Skeletal muscle cell (primary cell): Measurements from ENCODE around the gene UPK2.

Source experiments
- DNase-seq: peaks from one replicate; pipeline ENCODE4 v3.0.0-alpha.2; 2010; ENCODE audit warnings: low read depth
- H3K4me3 ChIP-seq: 2 replicates; pipeline ENCODE4 v1.5.1; 2011; ENCODE audit warnings: low read depth, mild to moderate bottlenecking, control low read depth, low read length, moderate library complexity

Gene UPK2

GRCh38 chr11:118916842-118917388 lies 39.2 kb upstream of the UPK2 start:
- peak; percentile 69 for DNase-seq
- peak overlapping the region; percentile 12 for H3K4me3 ChIP-seq

GRCh38 chr11:118917481-118918127 lies 38.5 kb upstream of the UPK2 start:
- DNase-seq: peak; percentile 82
- H3K4me3 ChIP-seq: peak overlapping the region; percentile 38

- H3K4me3 ChIP-seq: peak overlapping the region; percentile 38
- peak; percentile 90 for DNase-seq
These were observed 37.9 kb upstream of the UPK2 start for GRCh38 chr11:118918128-118918685.

GRCh38 chr11:118918686-118919280 lies 37.3 kb upstream of the UPK2 start:
- H3K4me3 ChIP-seq: peak overlapping the region; percentile 40
- DNase-seq: no peak

- peak; percentile 80 for DNase-seq
These were observed 34.8 kb upstream of the UPK2 start for GRCh38 chr11:118921121-118921928.

GRCh38 chr11:118921929-118922744 lies 34.0 kb upstream of the UPK2 start:
- DNase-seq: no peak
- peak overlapping the region; percentile 100 for H3K4me3 ChIP-seq

More at GRCh38 chr11:118921121-118921928, 34.8 kb upstream of the UPK2 start:
- peak overlapping the region; percentile 100 for H3K4me3 ChIP-seq

GRCh38 chr11:118922745-118923627 lies 33.1 kb upstream of the UPK2 start:
- H3K4me3 ChIP-seq: peak overlapping the region; percentile 100

GRCh38 chr11:118923721-118924587 lies 32.1 kb upstream of the UPK2 start:
- H3K4me3 ChIP-seq: peak overlapping the region; percentile 100
- DNase-seq: no peak

More at GRCh38 chr11:118922745-118923627, 33.1 kb upstream of the UPK2 start:
- no peak for DNase-seq

- DNase-seq: no peak
- H3K4me3 ChIP-seq: peak overlapping the region; percentile 100
These were observed 31.2 kb upstream of the UPK2 start for GRCh38 chr11:118924591-118925585.

- H3K4me3 ChIP-seq: peak overlapping the region; percentile 66
- no peak for DNase-seq
These were observed 28.5 kb upstream of the UPK2 start for GRCh38 chr11:118927554-118928100.

GRCh38 chr11:118928101-118928869 lies 27.8 kb upstream of the UPK2 start:
- peak overlapping the region; percentile 66 for H3K4me3 ChIP-seq
- peak; percentile 75 for DNase-seq

GRCh38 chr11:118928870-118929500 lies 27.1 kb upstream of the UPK2 start:
- no peak for DNase-seq
- peak overlapping the region; percentile 66 for H3K4me3 ChIP-seq

GRCh38 chr11:118929501-118930093 lies 26.5 kb upstream of the UPK2 start:
- no peak for DNase-seq

GRCh38 chr11:118930094-118930712 lies 25.9 kb upstream of the UPK2 start:
- peak overlapping the region; percentile 66 for H3K4me3 ChIP-seq
- no peak for DNase-seq

More at GRCh38 chr11:118929501-118930093, 26.5 kb upstream of the UPK2 start:
- peak overlapping the region; percentile 66 for H3K4me3 ChIP-seq
